Testis (tissue), 3 donors: ENCODE results near the gene SELENOP. TPM values are rescaled to one million over a fixed set of nuclear protein-coding genes. Genes with fewer than 3 reads are reported as not detected.
A peak's percentile ranks its signal among the peaks of the same experiment; 100 is the strongest.

ENCODE experiments used
- DNase-seq: peaks from one replicate; pipeline ENCODE4 v3.0.0-alpha.2; 2019
- H3K27ac ChIP-seq, 2 donors: fragments of 200-600 bp; sonication (generic); one replicate each; pipeline ENCODE4 v1.5.1; 2019
- H3K27me3 ChIP-seq: fragments of 200-600 bp; sonication (generic); one replicate; pipeline ENCODE4 v1.5.1; 2019
- H3K36me3 ChIP-seq: fragments of 200-600 bp; sonication (generic); one replicate; pipeline ENCODE4 v1.5.1; 2017; ENCODE audit warnings: low read depth; ENCODE audit errors: missing control alignments
- H3K4me1 ChIP-seq: fragments of 200-600 bp; sonication (generic); one replicate; pipeline ENCODE4 v1.5.1; 2019
- H3K4me3 ChIP-seq, 2 donors: fragments of 200-600 bp; sonication (generic); one replicate each; pipeline ENCODE4 v1.5.1; 2017 to 2019
- H3K9me3 ChIP-seq: fragments of 200-600 bp; sonication (generic); one replicate; pipeline ENCODE4 v1.5.1; 2017
- POLR2A ChIP-seq: fragments of 450-650 bp; IDR thresholded peaks from one replicate; pipeline ENCODE4 v1.6.1; 2017; ENCODE audit warnings: antibody characterized with exemption, mild to moderate bottlenecking, moderate library complexity
- WGBS, 2 donors: methylation state at CpG; one replicate each; pipeline ENCODE4 v1.1.5; 2018; 5-methylcytosine and 5-hydroxymethylcytosine counted together
- intact Hi-C: fragments of 100-400 bp; cut with DNase I; formaldehyde crosslinking; loops from one replicate; pipeline ENCODE4 v1.15.1; 2023; ENCODE audit warnings: low total_unique reads
- polyA plus RNA-seq: library from polyadenylated mRNA; stranded (reverse); fragments of 350-450 nt; fragmentation: Illumina TruSeq; extraction: RNeasy Lipid Tissue Mini Kit (QIAGEN cat#74804); gene quantifications from one replicate; pipeline ENCODE4 v1.2.3, GENCODE V29; 2014; ENCODE audit warnings: low read depth, low replicate concordance; ENCODE audit not compliant: insufficient read depth
- total RNA-seq, 2 donors: library from RNA; depleted of rRNA; stranded (reverse); fragments of >200 nt; gene quantifications; one replicate each; pipeline ENCODE4 v1.2.3, GENCODE V29; 2016
- TF ChIP-seq, protein P1 (sequence below), 3 experiments: fragments of 450-650 bp in 2 of 3; fragments of 200-600 bp in 1 of 3; sonication (generic) in 1 of 3; IDR thresholded peaks; one replicate each; pipeline ENCODE4 v1.5.1; 2016 to 2019; ENCODE audit warnings: antibody characterized with exemption in 3 of 3, mild to moderate bottlenecking in 2 of 3, moderate library complexity in 1 of 3

SELENOP gene
- total and polyA plus RNA-seq, 3 donors from 2014 or later, result 52.1 to 156 (median 125) TPM

DNA sequence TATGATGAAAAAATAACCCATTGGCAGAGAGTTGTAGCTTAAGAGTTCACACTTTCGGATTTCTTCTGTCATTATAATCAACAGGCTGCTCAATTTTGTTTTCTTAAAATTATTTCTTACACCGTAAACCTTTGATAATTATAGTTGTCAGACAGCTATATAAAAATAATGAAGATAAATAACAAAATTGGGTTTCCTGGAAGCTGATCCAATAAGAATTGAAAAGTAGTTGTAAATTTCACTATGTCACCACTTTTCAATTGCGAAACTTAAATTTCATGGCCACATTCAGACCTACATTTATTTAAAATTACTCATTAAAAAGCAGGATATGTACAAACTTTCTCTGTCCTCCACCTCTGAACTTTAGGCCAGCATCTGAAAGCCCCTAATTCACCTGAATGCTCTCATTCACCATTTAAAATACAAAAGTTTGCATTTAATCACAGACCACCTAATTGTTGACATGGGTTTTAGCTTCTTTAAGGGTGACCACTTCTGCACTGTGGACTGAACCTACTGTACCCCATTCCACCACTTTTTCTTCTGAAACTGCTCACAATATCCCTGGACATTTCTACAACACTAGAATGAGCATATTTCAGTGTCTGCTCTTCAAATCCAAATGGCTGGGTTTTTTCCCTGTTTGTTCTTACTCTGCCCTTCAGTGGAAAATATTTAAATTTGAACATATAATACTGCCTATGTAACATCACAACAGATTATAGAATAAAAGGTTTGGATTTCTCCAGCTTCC, 680 bp downstream of the SELENOP start:
- Histone ChIP-seq H3K4me1 (peaks cover 4% of the 10 kb centered on the region), H3K27me3 (no peaks in the 10 kb centered on the region), H3K36me3 (no peaks in the 10 kb centered on the region), H3K4me3 (peak overlapping the region; percentile 49 to 62), H3K27ac (peak overlapping the region; percentile 67 to 84), H3K9me3 (no peaks in the 10 kb centered on the region)
- no peak for DNase-seq
- intact Hi-C loops, result no loop called here
- 49% methylated on average over 3 of the region's 3 CpGs for WGBS, 2 donors
- TF ChIP-seq, protein P1, sequence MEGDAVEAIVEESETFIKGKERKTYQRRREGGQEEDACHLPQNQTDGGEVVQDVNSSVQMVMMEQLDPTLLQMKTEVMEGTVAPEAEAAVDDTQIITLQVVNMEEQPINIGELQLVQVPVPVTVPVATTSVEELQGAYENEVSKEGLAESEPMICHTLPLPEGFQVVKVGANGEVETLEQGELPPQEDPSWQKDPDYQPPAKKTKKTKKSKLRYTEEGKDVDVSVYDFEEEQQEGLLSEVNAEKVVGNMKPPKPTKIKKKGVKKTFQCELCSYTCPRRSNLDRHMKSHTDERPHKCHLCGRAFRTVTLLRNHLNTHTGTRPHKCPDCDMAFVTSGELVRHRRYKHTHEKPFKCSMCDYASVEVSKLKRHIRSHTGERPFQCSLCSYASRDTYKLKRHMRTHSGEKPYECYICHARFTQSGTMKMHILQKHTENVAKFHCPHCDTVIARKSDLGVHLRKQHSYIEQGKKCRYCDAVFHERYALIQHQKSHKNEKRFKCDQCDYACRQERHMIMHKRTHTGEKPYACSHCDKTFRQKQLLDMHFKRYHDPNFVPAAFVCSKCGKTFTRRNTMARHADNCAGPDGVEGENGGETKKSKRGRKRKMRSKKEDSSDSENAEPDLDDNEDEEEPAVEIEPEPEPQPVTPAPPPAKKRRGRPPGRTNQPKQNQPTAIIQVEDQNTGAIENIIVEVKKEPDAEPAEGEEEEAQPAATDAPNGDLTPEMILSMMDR (IDR thresholded peaks at IDR 0.05), result no peak
- TF ChIP-seq POLR2A, result no peak

DNA sequence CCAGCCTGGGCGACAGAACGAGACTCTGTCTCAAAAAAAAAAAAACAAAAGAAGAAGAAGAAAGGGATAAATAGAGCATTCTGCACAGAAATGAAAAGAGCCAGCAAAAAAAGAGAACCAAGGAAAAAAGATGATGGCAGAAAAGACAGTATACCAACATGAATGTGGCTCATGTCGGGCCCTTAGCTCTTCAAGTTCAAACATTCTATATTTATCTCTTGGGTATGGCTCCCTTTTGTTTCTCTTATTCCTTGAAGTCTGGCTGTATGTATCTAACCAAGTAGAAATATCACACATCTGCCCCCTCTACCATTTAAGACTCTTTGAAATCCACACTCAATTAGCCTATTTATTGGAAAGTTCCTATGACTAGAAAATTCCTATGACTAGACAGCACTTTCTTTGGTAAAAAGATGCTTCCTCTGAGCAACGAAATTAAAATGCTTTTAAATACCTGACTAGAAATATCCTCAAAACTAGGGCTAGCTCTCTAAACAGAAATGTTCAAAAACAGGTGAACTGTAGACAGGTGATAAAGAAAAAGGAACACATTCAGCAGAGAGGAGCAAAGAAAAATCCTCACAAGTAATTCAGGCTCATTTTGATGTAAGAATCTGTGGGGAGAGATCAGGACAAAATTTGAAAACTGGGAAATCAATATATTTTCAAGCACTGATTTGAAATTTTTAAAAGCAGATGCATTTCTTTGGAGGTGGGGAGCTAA, 2.6 kb downstream of the SELENOP start:
- Histone ChIP-seq H3K27me3 (no peaks in the 10 kb centered on the region), H3K9me3 (no peaks in the 10 kb centered on the region), H3K36me3 (no peaks in the 10 kb centered on the region), H3K27ac (peak overlapping the region in 1 of 2 donors; percentile 84), H3K4me3 (peak overlapping the region; percentile 49 to 62), H3K4me1 (peaks cover 4% of the 10 kb centered on the region)
- intact Hi-C loops, result no loop called here
- TF ChIP-seq, protein P1 (IDR thresholded peaks at IDR 0.05), result no peak
- TF ChIP-seq POLR2A, result no peak
- 68 to 76% methylated on average over 4 of the region's 4 CpGs for whole genome bisulfite sequencing, 2 donors
- DNase-seq, result no peak

DNA sequence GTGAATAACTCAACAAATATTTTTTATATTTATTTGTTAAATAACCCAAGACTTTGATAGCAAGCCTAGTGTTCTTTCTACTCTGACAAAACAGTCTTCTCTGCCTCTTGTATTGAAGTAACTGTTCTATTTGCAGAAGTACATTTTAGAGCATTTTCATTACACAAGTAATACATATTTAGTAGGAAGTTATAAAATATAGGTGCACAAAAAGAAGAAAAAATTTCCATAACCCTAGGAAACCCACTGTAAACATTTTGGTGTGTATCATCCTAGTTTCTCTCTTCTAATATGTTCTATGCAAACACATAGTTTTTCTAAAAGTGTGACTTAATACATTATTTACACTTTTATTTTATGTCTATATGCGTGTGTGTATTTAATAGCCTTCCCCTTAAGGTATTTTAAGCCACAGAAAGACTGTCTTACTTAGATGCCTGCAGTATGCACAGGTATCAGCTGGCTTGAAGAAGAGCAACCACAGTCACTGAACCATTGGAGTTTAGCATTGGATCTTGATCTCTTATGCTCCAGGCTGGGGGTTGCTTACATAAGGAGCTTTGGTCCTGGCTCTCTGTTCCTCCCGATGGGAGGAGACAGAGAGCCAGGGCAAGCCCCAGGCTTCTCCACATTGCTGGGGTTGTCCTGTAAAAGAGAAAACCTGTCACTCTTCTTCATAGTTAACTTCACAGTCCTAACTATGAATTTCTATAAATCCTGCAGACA, 3.8 kb downstream of the SELENOP start:
- H3K36me3 ChIP-seq, result no peaks in the 10 kb centered on the region
- intact Hi-C loops, result no loop called here
- H3K27ac ChIP-seq, result no peak overlapping the region
- peak overlapping the region in 1 of 2 donors; percentile 3 for H3K4me3 ChIP-seq
- no peaks in the 10 kb centered on the region for H3K9me3 ChIP-seq
- TF ChIP-seq, protein P1 (IDR thresholded peaks at IDR 0.05), result no peak
- TF ChIP-seq POLR2A, result no peak
- 57 to 68% methylated on average over 2 of the region's 2 CpGs for whole genome bisulfite sequencing, 2 donors
- H3K27me3 ChIP-seq, result no peaks in the 10 kb centered on the region
- DNase-seq, result no peak
- peaks cover 4% of the 10 kb centered on the region for H3K4me1 ChIP-seq

DNA sequence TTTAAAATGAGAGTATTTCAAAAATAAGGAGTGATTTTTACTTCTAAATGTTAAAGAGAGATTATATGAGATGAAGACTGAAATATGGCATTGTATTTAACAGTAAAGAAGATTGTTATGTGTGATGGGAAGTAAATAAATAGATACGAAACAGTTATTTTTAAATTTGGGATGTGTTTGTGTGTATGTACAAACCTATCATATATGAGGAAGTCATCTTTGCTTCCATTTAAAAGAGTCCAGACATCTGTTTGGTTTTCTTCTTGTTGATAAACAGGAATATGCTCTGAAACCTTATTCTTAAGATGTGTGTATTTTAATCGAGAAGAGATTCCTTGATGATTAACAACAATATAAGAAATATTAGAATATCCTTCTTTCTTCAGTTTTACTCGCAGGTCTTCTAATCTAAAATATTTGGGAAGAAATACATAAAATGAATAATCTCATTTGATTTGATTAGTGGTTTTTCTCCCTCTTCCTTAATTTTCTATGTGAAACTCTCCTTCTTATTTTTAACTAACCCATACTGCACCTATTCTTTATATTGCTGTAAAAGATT, 4.9 kb downstream of the SELENOP start:
- 84 to 89% methylated on average over 3 of the region's 3 CpGs for WGBS, 2 donors

More for the DNA sequence above, 4.9 kb downstream of the SELENOP start:
- H3K36me3 ChIP-seq, result no peaks in the 10 kb centered on the region
- no peaks in the 10 kb centered on the region for H3K27me3 ChIP-seq
- intact Hi-C loops, result no loop called here
- no peak overlapping the region for H3K27ac ChIP-seq
- H3K4me3 ChIP-seq, result no peak overlapping the region
- DNase-seq, result no peak
- no peaks in the 10 kb centered on the region for H3K4me1 ChIP-seq
- TF ChIP-seq POLR2A, result no peak
- TF ChIP-seq, protein P1 (IDR thresholded peaks at IDR 0.05), result no peak
- no peaks in the 10 kb centered on the region for H3K9me3 ChIP-seq
